GM18873 (cell line): ENCODE data around the gene ARHGAP12.
A peak's percentile ranks its signal among the peaks of the same experiment; 100 is the strongest.
"Not testable (repeated sequence)": the region's sequence is repeated elsewhere in the genome, so short reads cannot be mapped to it uniquely, and the experiment has no call there.

Experiments used
- ATAC-seq: cut with Tn5 transposase; IDR thresholded peaks from one replicate; pipeline ENCODE4 v1.9.1; 2021; ENCODE audit warnings: mild to moderate bottlenecking, moderate library complexity, moderate number of reproducible peaks; ENCODE audit not compliant: unreplicated experiment, low FRiP score

Gene ARHGAP12

GRCh38 chr10:31774299-31774900 is 154.2 kb downstream of the ARHGAP12 start:
- ATAC-seq, result no peak

GRCh38 chr10:31773749-31774298 is 154.8 kb downstream of the ARHGAP12 start:
- ATAC-seq, result no peak

- ATAC-seq, result no peak
These were observed 157.2 kb downstream of the ARHGAP12 start for GRCh38 chr10:31771331-31771831.

- ATAC-seq, result peak; percentile 55
These were observed 158.2 kb downstream of the ARHGAP12 start for GRCh38 chr10:31770307-31770902.

GRCh38 chr10:31769564-31769963 is 159.1 kb downstream of the ARHGAP12 start:
- no peak for ATAC-seq

- not testable (repeated sequence) for ATAC-seq
These were observed 159.7 kb downstream of the ARHGAP12 start for GRCh38 chr10:31768935-31769334.

- no peak for ATAC-seq
These were observed 160.2 kb downstream of the ARHGAP12 start for GRCh38 chr10:31768467-31768866.

- ATAC-seq, result no peak
These were observed 163.1 kb downstream of the ARHGAP12 start for GRCh38 chr10:31765541-31765940.

- no peak for ATAC-seq
These were observed 166.3 kb downstream of the ARHGAP12 start for GRCh38 chr10:31762316-31762715.

GRCh38 chr10:31761156-31761555 is 167.5 kb downstream of the ARHGAP12 start:
- ATAC-seq, result no peak

- no peak for ATAC-seq
These were observed 168.0 kb downstream of the ARHGAP12 start for GRCh38 chr10:31760674-31761081.

- peak; percentile 93 for ATAC-seq
These were observed 168.6 kb downstream of the ARHGAP12 start for GRCh38 chr10:31759799-31760626.

GRCh38 chr10:31759124-31759798 is 169.4 kb downstream of the ARHGAP12 start:
- no peak for ATAC-seq

- no peak for ATAC-seq
These were observed 170.1 kb downstream of the ARHGAP12 start for GRCh38 chr10:31758495-31758894.

GRCh38 chr10:31757831-31758230 is 170.8 kb downstream of the ARHGAP12 start:
- no peak for ATAC-seq

- no peak for ATAC-seq
These were observed 171.2 kb downstream of the ARHGAP12 start for GRCh38 chr10:31757386-31757791.

- ATAC-seq, result no peak
These were observed 171.9 kb downstream of the ARHGAP12 start for GRCh38 chr10:31756729-31757110.

GRCh38 chr10:31756101-31756728 is 172.4 kb downstream of the ARHGAP12 start:
- no peak for ATAC-seq
